BLaER1 treated with 17β-estradiol and CSF1 and Interleukin-3, amounts not matched to agents 10 nM and 100 nM (cell line): ENCODE results near the gene TBC1D16.

Source experiments
- H3K27ac ChIP-seq, 11 experiments: shearing (Covaris generic); formaldehyde crosslinking; 2 replicates each; pipeline ENCODE4 v1.8.1; 2022
- H3K27me3 ChIP-seq, 11 experiments: shearing (Covaris generic); formaldehyde crosslinking; 2 replicates each; pipeline ENCODE4 v1.8.1; 2022
- H3K36me3 ChIP-seq, 11 experiments: shearing (Covaris generic); formaldehyde crosslinking; 2 replicates each; pipeline ENCODE4 v1.8.1; 2022
- H3K4me1 ChIP-seq, 10 experiments: shearing (Covaris generic); formaldehyde crosslinking; 2 replicates each; pipeline ENCODE4 v1.8.1; 2022
- H3K4me2 ChIP-seq, 11 experiments: shearing (Covaris generic); formaldehyde crosslinking; 2 replicates each; pipeline ENCODE4 v1.8.1; 2022
- H3K4me3 ChIP-seq, 10 experiments: shearing (Covaris generic); formaldehyde crosslinking; 2 replicates each; pipeline ENCODE4 v1.8.1; 2022
- H3K9ac ChIP-seq, 11 experiments: shearing (Covaris generic); formaldehyde crosslinking; 2 replicates each; pipeline ENCODE4 v1.8.1; 2022
- H3K9me3 ChIP-seq, 11 experiments: shearing (Covaris generic); formaldehyde crosslinking; replicated peaks in 1 of 11; 2 replicates each; pipeline ENCODE4 v1.8.1; 2022
- H4K20me1 ChIP-seq, 11 experiments: shearing (Covaris generic); formaldehyde crosslinking; 2 replicates each; pipeline ENCODE4 v1.8.1; 2022
- Cebpa-rat ChIP-seq, 11 experiments: shearing (Covaris generic); IDR thresholded peaks; 2 replicates each; pipeline ENCODE4 v1.8.1; 2022

TBC1D16 gene

GRCh38 chr17:79952901-79953300 lies 82.8 kb downstream of the TBC1D16 start:
- Histone ChIP-seq H3K9ac (0 out of 22 replicates have a peak overlapping the region, but pooled peaks of 1 of the 11 experiments have one; percentile 62), H3K27ac (no peak overlapping the region), H3K27me3 (peaks cover 14 to 48% (median 25%) of the 10 kb centered on the region in 11 experiments; a peak in 21 of 22 replicates), H3K36me3 (peaks cover 0 to 15% (median 0%) of the 10 kb centered on the region in 11 experiments; a peak in 5 of 22 replicates), H3K4me1 (peaks cover 28 to 68% (median 60%) of the 10 kb centered on the region in 10 experiments), H4K20me1 (peaks cover 7 to 77% (median 29%) of the 10 kb centered on the region in 11 experiments; a peak in 19 of 22 replicates), H3K4me2 (peak overlapping the region in 10 of 11 experiments; percentile 67 to 99 (median 94); a peak in 18 of 22 replicates), H3K9me3 (no peaks in the 10 kb centered on the region), H3K4me3 (no peak overlapping the region)
- no peak for TF ChIP-seq Cebpa-rat (IDR thresholded peaks at IDR 0.05)

GRCh38 chr17:79952265-79952877 lies 83.3 kb downstream of the TBC1D16 start:
- Histone ChIP-seq H4K20me1 (peaks cover 7 to 77% (median 31%) of the 10 kb centered on the region in 11 experiments; a peak in 19 of 22 replicates), H3K4me3 (peak overlapping the region in 8 of 10 experiments; percentile 2 to 52 (median 36); a peak in 11 of 20 replicates), H3K9me3 (no peaks in the 10 kb centered on the region), H3K27me3 (peaks cover 14 to 48% (median 25%) of the 10 kb centered on the region in 11 experiments; a peak in 21 of 22 replicates), H3K36me3 (peaks cover 0 to 15% (median 0%) of the 10 kb centered on the region in 11 experiments; a peak in 5 of 22 replicates), H3K9ac (peak overlapping the region in 7 of 11 experiments; percentile 27 to 65 (median 60); a peak in 13 of 22 replicates), H3K4me2 (peak overlapping the region; percentile 67 to 99 (median 93)), H3K4me1 (peaks cover 28 to 74% (median 64%) of the 10 kb centered on the region in 10 experiments), H3K27ac (peak overlapping the region in 4 of 11 experiments; percentile 8 to 61 (median 40); a peak in 4 of 22 replicates)
- no peak for TF ChIP-seq Cebpa-rat (IDR thresholded peaks at IDR 0.05)

- H3K9me3 ChIP-seq, result no peaks in the 10 kb centered on the region
- H3K27me3 ChIP-seq, result peaks cover 14 to 48% (median 25%) of the 10 kb centered on the region in 11 experiments; a peak in 21 of 22 replicates
- H3K4me1 ChIP-seq, result peaks cover 28 to 81% (median 72%) of the 10 kb centered on the region in 10 experiments
- H3K4me3 ChIP-seq, result peak overlapping the region in 8 of 10 experiments; percentile 2 to 52 (median 36); a peak in 13 of 20 replicates
- peak overlapping the region in 7 of 11 experiments; percentile 8 to 61 (median 41); a peak in 10 of 22 replicates for H3K27ac ChIP-seq
- no peak for TF ChIP-seq Cebpa-rat (IDR thresholded peaks at IDR 0.05)
- peaks cover 0 to 15% (median 0%) of the 10 kb centered on the region in 11 experiments; a peak in 5 of 22 replicates for H3K36me3 ChIP-seq
- H3K4me2 ChIP-seq, result peak overlapping the region; percentile 67 to 99 (median 93)
- H4K20me1 ChIP-seq, result peaks cover 7 to 74% (median 38%) of the 10 kb centered on the region in 11 experiments; a peak in 19 of 22 replicates
- H3K9ac ChIP-seq, result peak overlapping the region in 9 of 11 experiments; percentile 23 to 65 (median 54); a peak in 17 of 22 replicates
Observed at GRCh38 chr17:79951361-79952264, 84.1 kb downstream of the TBC1D16 start.

- H3K9ac ChIP-seq, result peak overlapping the region in 4 of 11 experiments; percentile 39 to 63 (median 61); a peak in 5 of 22 replicates
- H3K27me3 ChIP-seq, result peaks cover 14 to 48% (median 25%) of the 10 kb centered on the region in 11 experiments; a peak in 21 of 22 replicates
- peaks cover 7 to 73% (median 44%) of the 10 kb centered on the region in 11 experiments; a peak in 19 of 22 replicates for H4K20me1 ChIP-seq
- H3K4me3 ChIP-seq, result no peak overlapping the region; a peak in 1 of 20 replicates
- peak overlapping the region in 10 of 11 experiments; percentile 42 to 99 (median 94); a peak in 20 of 22 replicates for H3K4me2 ChIP-seq
- no peak overlapping the region for H3K27ac ChIP-seq
- no peaks in the 10 kb centered on the region for H3K9me3 ChIP-seq
- no peak for TF ChIP-seq Cebpa-rat (IDR thresholded peaks at IDR 0.05)
- peaks cover 28 to 90% (median 76%) of the 10 kb centered on the region in 10 experiments for H3K4me1 ChIP-seq
- peaks cover 0 to 15% (median 0%) of the 10 kb centered on the region in 11 experiments; a peak in 5 of 22 replicates for H3K36me3 ChIP-seq
Observed at GRCh38 chr17:79950751-79951150, 84.9 kb downstream of the TBC1D16 start.

GRCh38 chr17:79950306-79950705 lies 85.4 kb downstream of the TBC1D16 start:
- H3K9me3 ChIP-seq, result no peaks in the 10 kb centered on the region
- peaks cover 14 to 48% (median 25%) of the 10 kb centered on the region in 11 experiments; a peak in 21 of 22 replicates for H3K27me3 ChIP-seq
- TF ChIP-seq Cebpa-rat (IDR thresholded peaks at IDR 0.05), result no peak
- peaks cover 7 to 72% (median 43%) of the 10 kb centered on the region in 11 experiments; a peak in 19 of 22 replicates for H4K20me1 ChIP-seq
- no peak overlapping the region; a peak in 2 of 20 replicates for H3K4me3 ChIP-seq
- H3K4me2 ChIP-seq, result peak overlapping the region in 10 of 11 experiments; percentile 42 to 99 (median 94); a peak in 19 of 22 replicates
- H3K36me3 ChIP-seq, result peaks cover 0 to 15% (median 0%) of the 10 kb centered on the region in 11 experiments; a peak in 5 of 22 replicates
- peaks cover 28 to 94% (median 79%) of the 10 kb centered on the region in 10 experiments for H3K4me1 ChIP-seq
- H3K27ac ChIP-seq, result no peak overlapping the region
- peak overlapping the region in 3 of 11 experiments; percentile 10 to 62 (median 36); a peak in 4 of 22 replicates for H3K9ac ChIP-seq

- Histone ChIP-seq H3K27me3 (peaks cover 14 to 48% (median 25%) of the 10 kb centered on the region in 11 experiments; a peak in 21 of 22 replicates), H3K27ac (no peak overlapping the region), H3K36me3 (peaks cover 0 to 16% (median 0%) of the 10 kb centered on the region in 11 experiments; a peak in 5 of 22 replicates), H3K4me2 (peak overlapping the region; percentile 39 to 99 (median 93)), H3K9me3 (no peaks in the 10 kb centered on the region), H3K4me1 (peaks cover 28 to 97% (median 81%) of the 10 kb centered on the region in 10 experiments), H3K9ac (peak overlapping the region in 3 of 11 experiments; percentile 10 to 62 (median 36); a peak in 4 of 22 replicates), H4K20me1 (peaks cover 7 to 66% (median 43%) of the 10 kb centered on the region in 11 experiments; a peak in 19 of 22 replicates), H3K4me3 (no peak overlapping the region; a peak in 1 of 20 replicates)
- no peak for TF ChIP-seq Cebpa-rat (IDR thresholded peaks at IDR 0.05)
Observed at GRCh38 chr17:79949656-79950209, 85.9 kb downstream of the TBC1D16 start.

- Histone ChIP-seq H3K9me3 (no peaks in the 10 kb centered on the region), H3K27ac (no peak overlapping the region), H3K4me3 (no peak overlapping the region), H4K20me1 (peaks cover 7 to 60% (median 41%) of the 10 kb centered on the region in 11 experiments; a peak in 19 of 22 replicates), H3K4me1 (peaks cover 28 to 97% (median 82%) of the 10 kb centered on the region in 10 experiments), H3K4me2 (peak overlapping the region; percentile 39 to 99 (median 93)), H3K27me3 (peaks cover 14 to 48% (median 25%) of the 10 kb centered on the region in 11 experiments; a peak in 21 of 22 replicates), H3K9ac (peak overlapping the region in 1 of 11 experiments; percentile 62; a peak in 1 of 22 replicates), H3K36me3 (peaks cover 0 to 23% (median 0%) of the 10 kb centered on the region in 11 experiments; a peak in 5 of 22 replicates)
- TF ChIP-seq Cebpa-rat (IDR thresholded peaks at IDR 0.05), result no peak
Observed at GRCh38 chr17:79948945-79949655, 86.6 kb downstream of the TBC1D16 start.
